Activated CD8-positive, alpha-beta memory T cell treated with anti-CD3 and anti-CD28 coated beads, Interleukin-2, amount 10 ng/mL, durations not matched to agents 7 days and 5 days (primary cell): Measurements from ENCODE around the gene BST2. TPM values are rescaled to one million over a fixed set of nuclear protein-coding genes. Genes with fewer than 3 reads are reported as not detected.
"Not testable (repeated sequence)": the region's sequence is repeated elsewhere in the genome, so short reads cannot be mapped to it uniquely, and the experiment has no call there.

Source experiments
- ATAC-seq: fragments of 150-1000 bp; cut with Tn5 transposase; one replicate; pipeline ENCODE4 v1.10.0; 2021; ENCODE audit warnings: moderate library complexity
- CTCF ChIA-PET: fragments of 350-600 bp; sonication (Branson Sonifier 250); formaldehyde crosslinking; loops from one replicate; lab custom pipeline; 2021; ENCODE audit warnings: antibody characterized with exemption; lab: Charles Lee
- DNase-seq: peaks from one replicate; pipeline ENCODE4 v3.0.0-alpha.2; 2020
- H3K27ac Mint-ChIP-seq: one replicate; pipeline ENCODE4 v1.8.0; 2021; ENCODE audit warnings: mild to moderate bottlenecking, mixed read lengths
- H3K27me3 Mint-ChIP-seq: one replicate; pipeline ENCODE4 v1.8.0; 2021; ENCODE audit warnings: mixed read lengths
- H3K36me3 Mint-ChIP-seq: one replicate; pipeline ENCODE4 v1.8.0; 2021; ENCODE audit warnings: mild to moderate bottlenecking, mixed read lengths
- H3K4me1 Mint-ChIP-seq: one replicate; pipeline ENCODE4 v1.8.0; 2021; ENCODE audit warnings: mixed read lengths
- H3K4me3 Mint-ChIP-seq: one replicate; pipeline ENCODE4 v1.8.0; 2021; ENCODE audit warnings: mild to moderate bottlenecking, moderate library complexity, mixed read lengths
- H3K9me3 Mint-ChIP-seq: one replicate; pipeline ENCODE4 v1.8.0; 2022; ENCODE audit warnings: low read depth, mixed read lengths
- total RNA-seq, 2 experiments: library from RNA; stranded (reverse); gene quantifications; one replicate each; pipeline ENCODE4 v1.2.3, GENCODE V29; 2021

BST2 gene
- total RNA-seq, 2 experiments from 2014 or later: 298 to 361 TPM

DNA sequence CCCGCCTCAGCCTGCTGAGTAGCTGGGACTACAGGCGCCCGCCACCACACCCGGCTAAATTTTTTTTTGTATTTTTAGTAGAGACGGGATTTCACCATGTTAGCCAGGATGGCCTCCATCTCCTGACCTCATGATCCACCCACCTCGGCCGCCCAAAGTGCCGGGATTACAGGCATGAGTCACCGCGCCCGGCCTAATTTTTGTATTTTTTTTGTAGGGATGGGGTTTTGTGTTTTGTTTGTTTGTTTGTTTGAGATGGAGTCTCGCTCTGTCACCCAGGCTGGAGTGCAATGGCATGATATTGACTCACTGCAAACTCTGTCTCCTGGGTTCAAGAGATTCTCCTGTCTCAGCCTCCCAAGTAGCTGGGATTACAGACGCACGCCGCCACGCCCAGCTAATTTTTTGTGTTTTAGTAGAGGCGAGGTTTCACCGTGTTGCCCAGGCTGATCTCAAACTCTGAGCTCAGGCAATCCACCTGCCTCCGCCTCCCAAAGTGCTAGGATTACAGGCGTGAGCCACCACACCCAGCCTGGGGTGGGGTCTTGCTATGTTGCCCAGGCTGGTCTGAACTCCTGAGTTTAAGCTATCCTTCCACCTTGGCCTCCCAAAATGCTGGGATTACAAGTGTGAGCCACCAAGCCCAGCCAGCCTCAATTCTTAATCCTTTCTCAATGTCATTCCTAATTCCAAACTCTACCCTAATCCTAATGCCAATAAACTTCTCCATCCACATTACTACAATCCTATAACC is 41.4 kb downstream of the BST2 start:
- H3K36me3 Mint-ChIP-seq, DNase-seq, ATAC-seq, H3K4me3 Mint-ChIP-seq, H3K27ac Mint-ChIP-seq, H3K4me1 Mint-ChIP-seq, H3K27me3 Mint-ChIP-seq, H3K9me3 Mint-ChIP-seq, CTCF ChIA-PET: not testable (repeated sequence)

DNA sequence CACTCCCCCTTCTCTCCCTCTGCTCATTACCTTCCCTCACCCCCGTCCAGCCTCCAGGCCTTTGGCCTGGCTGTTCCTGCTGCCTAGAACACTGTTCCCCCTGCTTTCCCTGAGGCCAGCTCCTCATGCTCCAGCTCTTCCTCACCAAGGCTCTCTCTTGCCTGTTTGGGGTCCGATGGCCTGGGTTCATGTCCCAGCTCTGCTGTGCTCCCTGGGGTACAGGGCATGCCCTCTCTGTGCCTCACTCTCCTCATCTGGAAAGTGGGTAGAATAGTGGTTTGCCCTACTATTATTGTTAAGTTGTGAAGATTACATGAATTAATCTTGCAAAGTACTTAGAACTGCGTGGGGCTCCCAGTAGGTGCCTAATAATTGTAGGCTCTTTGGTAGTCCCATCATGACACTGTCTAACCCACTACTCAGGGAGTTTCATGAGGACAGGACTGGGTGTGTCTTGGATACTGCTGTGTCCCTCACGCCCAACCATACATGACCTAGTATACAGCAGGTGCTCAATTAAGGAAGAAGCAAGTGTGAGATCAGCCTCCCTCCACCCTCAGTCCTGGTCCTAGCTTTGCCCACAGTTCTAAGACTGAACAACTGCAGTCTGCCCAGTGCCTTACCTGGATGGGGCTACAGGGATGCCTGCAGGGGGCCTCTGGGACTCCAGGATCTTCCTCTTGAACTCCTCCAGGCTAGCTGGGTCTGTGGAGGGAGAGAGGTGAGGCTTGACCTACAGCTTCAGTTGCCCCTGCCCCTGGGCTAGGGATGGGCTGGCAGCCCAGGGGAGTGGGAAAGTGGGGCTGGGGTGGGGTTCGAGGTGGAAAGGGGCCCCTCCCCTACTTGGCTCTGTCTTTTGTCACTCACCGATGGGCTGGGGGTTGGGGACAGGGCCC is 45.3 kb downstream of the BST2 start:
- H3K9me3 Mint-ChIP-seq: no peaks in the 10 kb centered on the region
- ATAC-seq (no peak), DNase-seq (no peak)
- H3K36me3 Mint-ChIP-seq: no peaks in the 10 kb centered on the region
- H3K27ac Mint-ChIP-seq: no peak overlapping the region
- CTCF ChIA-PET: interaction anchor here (0.6 to 1.0 kb wide), 2 partner anchors 15 to 291 kb away, joined by 3 read pairs; no protein-coding TSS in a partner anchor
- peaks cover 5% of the 10 kb centered on the region for H3K27me3 Mint-ChIP-seq
- H3K4me3 Mint-ChIP-seq: no peak overlapping the region
- H3K4me1 Mint-ChIP-seq: no peaks in the 10 kb centered on the region

DNA sequence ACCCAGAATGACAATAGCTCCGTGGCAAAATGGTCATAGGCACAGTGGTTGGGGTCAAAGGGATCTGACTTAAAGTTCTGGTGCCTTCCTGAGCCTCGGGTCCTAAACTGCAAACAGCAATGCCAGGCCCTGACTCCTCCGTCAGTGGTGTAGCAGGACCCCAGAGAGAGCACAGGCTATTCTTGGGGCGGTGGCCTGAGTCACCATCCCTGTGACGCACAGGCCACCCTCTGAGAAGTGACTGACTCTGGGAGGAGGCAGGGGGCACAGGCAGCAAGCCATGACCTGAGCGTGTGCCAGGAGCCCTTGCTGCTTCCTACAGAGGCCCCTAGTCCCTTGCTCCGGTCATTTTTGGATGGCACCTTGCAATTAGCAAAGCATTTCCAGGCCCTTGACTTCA is 47.0 kb downstream of the BST2 start:
- H3K27ac Mint-ChIP-seq: no peak overlapping the region
- H3K4me3 Mint-ChIP-seq: no peak overlapping the region
- no peaks in the 10 kb centered on the region for H3K4me1 Mint-ChIP-seq
- ATAC-seq (no peak), DNase-seq (no peak)
- CTCF ChIA-PET: interaction anchor here (0.8 to 1.4 kb wide), 3 partner anchors 27 to 215 kb away, joined by 3 to 4 read pairs (median 3); no protein-coding TSS in a partner anchor
- H3K9me3 Mint-ChIP-seq: no peaks in the 10 kb centered on the region
- H3K27me3 Mint-ChIP-seq: peaks cover 5% of the 10 kb centered on the region
- no peaks in the 10 kb centered on the region for H3K36me3 Mint-ChIP-seq

DNA sequence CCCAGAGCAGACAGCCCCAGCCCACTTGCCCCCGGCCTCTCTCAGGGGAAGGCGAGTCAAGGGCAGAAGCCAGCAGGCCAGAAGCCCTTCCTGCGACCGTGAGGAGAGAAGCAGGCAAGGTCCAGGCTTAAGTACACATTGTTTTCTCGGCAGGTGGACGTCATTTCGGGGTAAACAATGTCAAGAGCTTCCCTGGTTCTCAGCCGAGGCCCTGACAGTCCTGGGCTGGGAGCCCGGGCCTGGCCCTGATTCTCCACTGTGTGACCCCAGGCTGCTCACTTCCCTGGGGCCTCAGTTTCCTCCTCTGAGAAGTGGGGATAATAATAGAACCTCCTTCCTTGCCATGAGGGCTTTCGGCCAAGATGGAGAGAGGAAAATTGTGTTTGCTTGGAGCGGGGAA is 47.7 kb downstream of the BST2 start:
- H3K4me1 Mint-ChIP-seq: no peaks in the 10 kb centered on the region
- DNase-seq (no peak), ATAC-seq (no peak)
- H3K27me3 Mint-ChIP-seq: peaks cover 7% of the 10 kb centered on the region
- H3K4me3 Mint-ChIP-seq: no peak overlapping the region
- H3K27ac Mint-ChIP-seq: no peak overlapping the region
- H3K36me3 Mint-ChIP-seq: no peaks in the 10 kb centered on the region
- H3K9me3 Mint-ChIP-seq: no peaks in the 10 kb centered on the region
- CTCF ChIA-PET: interaction anchor here (1.1 to 1.4 kb wide), 2 partner anchors 49 to 216 kb away, joined by 3 read pairs; no protein-coding TSS in a partner anchor

DNA sequence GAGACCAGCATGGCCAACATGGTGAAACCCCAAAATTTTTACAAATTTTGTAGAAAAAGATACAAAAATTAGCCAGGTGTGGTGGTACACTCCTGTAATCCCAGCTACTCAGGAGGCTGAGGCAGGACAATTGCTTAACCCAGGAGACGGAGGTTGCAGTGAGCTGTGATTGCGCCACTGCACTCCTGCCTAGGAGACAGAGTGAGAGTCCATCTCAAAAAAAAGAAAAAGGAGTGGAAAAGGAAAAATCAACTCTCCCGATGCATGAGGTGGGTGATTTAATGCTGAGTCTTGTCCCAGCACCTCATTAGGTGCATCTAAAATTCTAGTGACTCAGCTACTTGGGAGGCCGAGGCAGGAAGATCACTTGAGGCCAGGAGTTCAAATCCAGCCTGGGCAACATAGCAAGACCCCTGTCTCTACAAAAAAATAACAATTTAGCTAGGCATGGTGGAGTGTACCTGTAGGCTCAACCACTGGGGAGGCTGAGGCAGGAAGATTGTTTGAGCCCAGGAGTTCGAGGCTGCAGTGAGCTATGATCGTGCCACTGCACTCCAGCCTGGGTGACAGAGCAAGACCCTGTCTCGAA is 48.3 kb downstream of the BST2 start:
- Mint-ChIP-seq H3K4me3 (no peak overlapping the region), H3K36me3 (no peaks in the 10 kb centered on the region), H3K27ac (no peak overlapping the region), H3K4me1 (no peaks in the 10 kb centered on the region), H3K27me3 (peaks cover 5% of the 10 kb centered on the region), H3K9me3 (no peaks in the 10 kb centered on the region)
- ATAC-seq (no peak), DNase-seq (no peak)
- CTCF ChIA-PET: interaction anchor here (1.3 kb wide), 1 partner anchor 8 kb away, joined by 3 read pairs; no protein-coding TSS in a partner anchor

DNA sequence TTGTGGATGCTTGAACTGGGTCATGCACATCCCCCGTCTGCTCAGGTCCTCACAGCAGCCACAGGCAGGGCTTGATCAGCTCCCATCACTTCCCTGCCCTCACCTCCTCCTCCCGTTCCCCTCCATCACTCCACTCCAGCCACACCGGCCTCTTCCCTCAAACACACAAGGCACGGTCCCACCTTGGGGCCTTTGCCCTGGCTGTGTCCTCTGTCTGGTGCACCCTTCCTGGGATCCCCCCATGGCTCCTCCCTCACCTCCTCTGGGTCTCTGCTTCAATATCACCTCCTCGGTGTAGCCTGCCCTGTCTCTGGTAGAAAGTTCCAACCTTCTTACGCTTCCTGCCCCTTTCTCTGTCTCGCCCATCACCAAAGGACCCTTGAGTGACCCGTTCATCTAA is 52.0 kb downstream of the BST2 start:
- DNase-seq (no peak), ATAC-seq (no peak)
- Mint-ChIP-seq H3K36me3 (no peaks in the 10 kb centered on the region), H3K4me3 (no peak overlapping the region), H3K4me1 (peaks cover 16% of the 10 kb centered on the region), H3K27ac (no peak overlapping the region), H3K9me3 (no peaks in the 10 kb centered on the region), H3K27me3 (peaks cover 28% of the 10 kb centered on the region)
- CTCF ChIA-PET: interaction anchor here (0.9 to 1.2 kb wide), 2 partner anchors 33 to 138 kb away, joined by 3 read pairs; no protein-coding TSS in a partner anchor

Other genes with a start within 250 kb of the BST2 start
- 10 to 100 TPM; 22.1 to 23.6 TPM for gene USE1, start 190.3 kb downstream of the BST2 start, total RNA-seq
- gene OCEL1, start 179.4 kb downstream of the BST2 start, total RNA-seq: 10 to 100 TPM; 23.3 to 27.4 TPM
- 1 to 10 TPM; 2.7 to 4.7 TPM for gene NR2F6, start 159.7 kb downstream of the BST2 start, total RNA-seq
- not detected for gene USHBP1, start 140.9 kb downstream of the BST2 start, total RNA-seq
- gene BABAM1, start 138.2 kb downstream of the BST2 start, total RNA-seq: 100 to 1,000 TPM; 113 to 117 TPM
- 10 to 100 TPM in 1 of 2 experiments, 1 to 10 TPM in 1; 9.2 to 17.2 TPM for gene ANKLE1, start 123.7 kb downstream of the BST2 start, total RNA-seq
- gene ABHD8, start 102.2 kb downstream of the BST2 start, total RNA-seq: 10 to 100 TPM; 10.1 to 10.7 TPM
- 100 to 1,000 TPM in 1 of 2 experiments, 10 to 100 TPM in 1; 94.7 to 115 TPM for gene MRPL34, start 99.8 kb downstream of the BST2 start, total RNA-seq
- 10 to 100 TPM; 47.7 to 58.9 TPM for gene DDA1, start 96.1 kb downstream of the BST2 start, total RNA-seq
- gene ANO8, start 70.8 kb downstream of the BST2 start, total RNA-seq: 10 to 100 TPM; 11.0 to 18.7 TPM
- gene GTPBP3, start 68.1 kb downstream of the BST2 start, total RNA-seq: 10 to 100 TPM; 40.4 to 44.4 TPM
- not detected for gene PLVAP, start 28.3 kb downstream of the BST2 start, total RNA-seq
- gene CCDC194, start 11.4 kb downstream of the BST2 start, total RNA-seq: 1 to 10 TPM; 4.3 to 5.9 TPM
- gene MVB12A, start 14.4 kb upstream of the BST2 start, total RNA-seq: 10 to 100 TPM; 40.4 to 51.1 TPM
- not detected for gene TMEM221, start 43.0 kb upstream of the BST2 start, total RNA-seq
- gene NXNL1, start 55.3 kb upstream of the BST2 start, total RNA-seq: not detected
- 1 to 10 TPM; 1.5 to 2.1 TPM for gene SLC27A1, start 64.9 kb upstream of the BST2 start, total RNA-seq
- gene PGLS, start 106.0 kb upstream of the BST2 start, total RNA-seq: 10 to 100 TPM; 59.3 to 65.4 TPM
- gene COLGALT1, start 150.0 kb upstream of the BST2 start, total RNA-seq: 10 to 100 TPM; 52.2 to 65.2 TPM